ENCODE measurements around the gene OR51E2. TPM values are rescaled to one million over a fixed set of nuclear protein-coding genes. Genes with fewer than 3 reads are reported as not detected.

The OR51E2 gene
- total RNA-seq, 5 donors from 2014 or later (not counting 1 experiment from before 2014, with no cell fraction given): not detected

DNA sequence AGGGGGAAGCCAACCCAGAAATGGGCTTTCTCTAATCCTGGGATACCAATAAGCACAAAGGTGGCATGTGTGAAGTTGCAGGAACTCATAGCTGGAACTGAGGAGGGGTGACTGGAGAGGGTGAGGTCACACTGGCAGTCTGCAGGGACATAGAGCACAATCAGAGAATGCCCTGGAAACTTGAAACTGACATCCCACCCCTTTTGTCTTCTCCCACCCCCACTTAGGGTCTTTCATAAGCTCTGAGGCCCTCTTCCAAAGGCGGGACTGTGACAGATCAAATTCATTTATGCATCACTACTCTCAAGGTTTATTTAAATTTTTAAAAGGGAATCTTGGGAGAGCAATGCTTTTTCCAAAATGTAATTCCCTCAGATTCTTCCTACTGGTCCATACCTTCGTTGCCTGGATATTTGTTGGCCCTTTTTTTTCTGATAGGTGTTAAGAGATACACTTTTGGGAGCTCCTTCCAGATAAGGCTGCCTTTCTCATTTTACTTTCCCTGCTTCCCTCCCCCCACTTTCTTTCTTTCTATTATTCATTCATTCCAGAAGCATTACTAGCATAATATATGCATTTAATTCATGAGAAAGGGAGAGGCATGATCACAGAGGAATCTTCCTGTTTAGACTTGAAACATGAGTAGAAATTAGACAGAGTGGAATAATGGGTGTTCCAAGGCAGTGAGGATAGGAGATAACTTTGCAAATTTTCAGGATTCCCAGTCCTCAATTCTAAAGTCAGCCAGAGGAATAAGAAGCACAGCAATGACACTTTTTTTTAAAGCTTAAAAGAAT lies 14.8 kb downstream of the OR51E2 start:
- H3K4me1 Mint-ChIP-seq: no peaks in the 10 kb centered on the region
- ChIA-PET CTCF (no interaction called here), POLR2A (interaction anchor here in 1 of 2 donors (0.7 kb wide), 1 partner anchor 9 kb away, joined by 3 read pairs; no protein-coding TSS in a partner anchor)
- H3K9me3 Mint-ChIP-seq: no peaks in the 10 kb centered on the region
- H3K27ac Mint-ChIP-seq: no peak overlapping the region
- no peak overlapping the region for H3K4me3 Mint-ChIP-seq
- no peak for DNase-seq
- no peaks in the 10 kb centered on the region for H3K27me3 ChIP-seq (replicated peaks in 1 of 2; ENCODE audit: control insufficient read depth in 2 of 2, extremely low read depth in 1 of 2, insufficient read depth in 2 of 2, low read length in 1 of 2)
- H3K27me3 Mint-ChIP-seq: peaks cover 0 to 21% of the 10 kb centered on the region in 2 donors
- WGBS (ENCODE audit: insufficient coverage): no CpG with 5 or more reads among the region's 2 CpGs
- no peaks in the 10 kb centered on the region for H3K9me3 ChIP-seq
- H3K36me3 ChIP-seq (ENCODE audit: control insufficient read depth in 2 of 2, extremely low read depth in 1 of 2, insufficient read depth in 1 of 2, low read length in 1 of 2): no peaks in the 10 kb centered on the region
- H3K27ac ChIP-seq (ENCODE audit: low read length): no peak overlapping the region
- H3K36me3 Mint-ChIP-seq: no peaks in the 10 kb centered on the region
- H3K4me1 ChIP-seq (ENCODE audit: control insufficient read depth in 1 of 2, extremely low read depth in 1 of 2, insufficient read depth in 2 of 2, low read length in 2 of 2): no peaks in the 10 kb centered on the region
- H3K4me3 ChIP-seq (ENCODE audit: control insufficient read depth in 1 of 2, extremely low read depth in 1 of 2, low read length in 1 of 2): no peak overlapping the region
- ATAC-seq (replicated peaks in 1 of 4): no peak

DNA sequence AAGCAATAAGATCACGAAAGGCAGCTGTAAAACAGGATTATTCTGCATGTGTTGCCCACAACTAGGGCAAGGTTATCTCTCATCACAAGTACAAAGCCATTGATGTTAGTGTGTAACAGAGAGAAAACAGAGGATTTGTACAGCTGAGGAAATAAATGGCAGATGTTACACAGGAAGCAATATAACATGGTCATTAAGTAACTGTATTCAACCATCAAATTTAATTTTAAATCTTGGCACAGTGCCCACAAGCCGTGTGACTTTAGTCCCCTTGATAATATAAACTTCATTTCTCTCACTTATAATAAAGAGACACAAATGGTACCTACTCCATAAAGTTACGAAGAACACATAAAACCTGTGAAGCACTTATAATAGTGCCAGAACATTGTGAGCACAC lies 17.3 kb downstream of the OR51E2 start:
- no peaks in the 10 kb centered on the region for H3K4me1 Mint-ChIP-seq

DNA sequence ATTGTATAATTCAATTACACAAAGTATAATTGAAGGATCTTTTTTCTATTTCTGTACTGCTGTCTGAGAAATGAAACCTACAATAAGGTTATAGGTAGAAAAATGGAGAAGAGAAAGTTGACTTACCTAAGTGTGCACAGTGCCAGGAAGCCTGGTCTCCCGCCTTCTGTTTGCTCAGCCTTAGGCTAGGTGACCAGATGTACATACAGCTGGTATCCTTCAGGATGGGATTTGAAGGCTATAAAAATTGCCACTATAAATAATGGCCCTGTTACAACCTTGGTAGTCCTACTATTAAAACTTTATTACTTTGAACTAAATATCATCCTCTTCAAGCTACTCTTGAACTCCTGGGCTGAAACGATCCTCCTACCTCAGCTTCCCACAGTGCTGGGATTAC lies 19.7 kb downstream of the OR51E2 start:
- peaks cover 0 to 2% of the 10 kb centered on the region in 2 experiments for H3K27me3 ChIP-seq (replicated peaks in 1 of 2; ENCODE audit: control insufficient read depth in 2 of 2, extremely low read depth in 1 of 2, insufficient read depth in 2 of 2, low read length in 1 of 2)
- Mint-ChIP-seq H3K36me3 (no peaks in the 10 kb centered on the region), H3K4me1 (no peaks in the 10 kb centered on the region), H3K9me3 (no peaks in the 10 kb centered on the region), H3K4me3 (no peak overlapping the region), H3K27me3 (peaks cover 19 to 49% of the 10 kb centered on the region in 2 donors), H3K27ac (no peak overlapping the region)
- POLR2A ChIA-PET: no interaction called here
- no peaks in the 10 kb centered on the region for H3K9me3 ChIP-seq
- ATAC-seq (replicated peaks in 1 of 4): no peak
- WGBS (ENCODE audit: insufficient coverage): no CpG with 5 or more reads among the region's 2 CpGs
- H3K27ac ChIP-seq (ENCODE audit: low read length): no peak overlapping the region
- CTCF ChIA-PET: no interaction called here
- DNase-seq: no peak
- no peaks in the 10 kb centered on the region for H3K36me3 ChIP-seq (ENCODE audit: control insufficient read depth in 2 of 2, extremely low read depth in 1 of 2, insufficient read depth in 1 of 2, low read length in 1 of 2)
- no peaks in the 10 kb centered on the region for H3K4me1 ChIP-seq (ENCODE audit: control insufficient read depth in 1 of 2, extremely low read depth in 1 of 2, insufficient read depth in 2 of 2, low read length in 2 of 2)
- no peak overlapping the region for H3K4me3 ChIP-seq (ENCODE audit: control insufficient read depth in 1 of 2, extremely low read depth in 1 of 2, low read length in 1 of 2)

More for the DNA sequence above, 17.3 kb downstream of the OR51E2 start:
- H3K27me3 ChIP-seq (replicated peaks in 1 of 2; ENCODE audit: control insufficient read depth in 2 of 2, extremely low read depth in 1 of 2, insufficient read depth in 2 of 2, low read length in 1 of 2): no peaks in the 10 kb centered on the region
- H3K9me3 Mint-ChIP-seq: no peaks in the 10 kb centered on the region
- no CpG with 5 or more reads among the region's 3 CpGs for WGBS (ENCODE audit: insufficient coverage)
- H3K9me3 ChIP-seq: no peaks in the 10 kb centered on the region
- H3K36me3 ChIP-seq (ENCODE audit: control insufficient read depth in 2 of 2, extremely low read depth in 1 of 2, insufficient read depth in 1 of 2, low read length in 1 of 2): no peaks in the 10 kb centered on the region
- no peak overlapping the region for H3K4me3 ChIP-seq (ENCODE audit: control insufficient read depth in 1 of 2, extremely low read depth in 1 of 2, low read length in 1 of 2)
- H3K4me3 Mint-ChIP-seq: no peak overlapping the region
- POLR2A ChIA-PET: no interaction called here
- peaks cover 8 to 32% of the 10 kb centered on the region in 2 donors for H3K27me3 Mint-ChIP-seq
- no peaks in the 10 kb centered on the region for H3K4me1 ChIP-seq (ENCODE audit: control insufficient read depth in 1 of 2, extremely low read depth in 1 of 2, insufficient read depth in 2 of 2, low read length in 2 of 2)
- CTCF ChIA-PET: no interaction called here
- H3K36me3 Mint-ChIP-seq: no peaks in the 10 kb centered on the region
- H3K27ac ChIP-seq (ENCODE audit: low read length): no peak overlapping the region
- DNase-seq (no peak), ATAC-seq (replicated peaks in 1 of 4) (no peak)
- no peak overlapping the region for H3K27ac Mint-ChIP-seq

DNA sequence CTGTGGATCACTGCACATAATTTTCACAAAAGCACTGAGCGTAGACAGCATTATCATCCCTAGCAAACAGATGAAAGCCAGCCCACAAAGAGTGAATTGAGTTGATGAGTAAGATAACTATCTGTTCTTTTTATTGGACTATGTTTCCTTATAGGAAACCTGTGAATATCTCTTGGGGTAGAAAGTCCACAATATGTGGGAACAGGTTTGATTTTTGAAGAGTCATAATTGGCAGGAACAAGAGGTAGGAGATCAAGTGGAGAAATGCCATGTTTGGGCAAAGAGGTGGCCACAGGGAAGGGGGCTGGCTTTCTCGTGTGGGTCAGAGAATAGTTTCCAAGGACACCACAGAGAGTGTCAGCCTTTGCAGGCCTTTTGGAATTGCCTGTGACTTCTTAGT lies 23.9 kb downstream of the OR51E2 start:
- no peak for ATAC-seq (replicated peaks in 1 of 4)
- Mint-ChIP-seq H3K27me3 (peaks cover 30 to 36% of the 10 kb centered on the region in 2 donors), H3K9me3 (no peaks in the 10 kb centered on the region), H3K4me1 (no peaks in the 10 kb centered on the region), H3K4me3 (no peak overlapping the region), H3K27ac (no peak overlapping the region), H3K36me3 (no peaks in the 10 kb centered on the region)
- ChIA-PET POLR2A (no interaction called here), CTCF (no interaction called here)
- DNase-seq: no peak
- WGBS (ENCODE audit: insufficient coverage): 90% methylated on average over 1 of the region's 2 CpGs
- H3K27me3 ChIP-seq (replicated peaks in 1 of 2; ENCODE audit: control insufficient read depth in 2 of 2, extremely low read depth in 1 of 2, insufficient read depth in 2 of 2, low read length in 1 of 2): peaks cover 0 to 2% of the 10 kb centered on the region in 2 experiments
- H3K36me3 ChIP-seq (ENCODE audit: control insufficient read depth in 2 of 2, extremely low read depth in 1 of 2, insufficient read depth in 1 of 2, low read length in 1 of 2): no peaks in the 10 kb centered on the region
- no peak overlapping the region for H3K27ac ChIP-seq (ENCODE audit: low read length)
- H3K4me3 ChIP-seq (ENCODE audit: control insufficient read depth in 1 of 2, extremely low read depth in 1 of 2, low read length in 1 of 2): no peak overlapping the region
- H3K4me1 ChIP-seq (ENCODE audit: control insufficient read depth in 1 of 2, extremely low read depth in 1 of 2, insufficient read depth in 2 of 2, low read length in 2 of 2): no peaks in the 10 kb centered on the region
- no peaks in the 10 kb centered on the region for H3K9me3 ChIP-seq

DNA sequence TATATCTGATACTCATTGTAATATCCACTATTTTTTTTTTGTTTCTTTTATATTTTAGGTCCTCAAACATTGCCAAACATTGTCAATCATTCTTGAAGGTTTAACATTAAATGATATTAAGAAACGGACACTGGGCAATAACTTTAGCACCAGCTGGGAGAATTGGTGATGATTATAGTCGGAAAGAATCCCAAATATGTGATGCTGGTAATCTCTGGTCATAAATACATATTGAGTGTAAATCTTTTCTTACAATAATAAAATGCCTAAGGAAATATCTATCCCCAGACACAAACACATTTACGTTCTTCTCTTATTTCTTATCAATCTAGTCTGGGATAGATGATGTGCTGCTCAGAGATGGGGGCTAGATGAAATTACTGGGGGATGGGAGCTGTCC lies 25.2 kb downstream of the OR51E2 start:
- DNase-seq (no peak), ATAC-seq (replicated peaks in 1 of 4) (no peak)
- Mint-ChIP-seq H3K27ac (no peak overlapping the region), H3K9me3 (no peaks in the 10 kb centered on the region), H3K4me3 (no peak overlapping the region), H3K4me1 (no peaks in the 10 kb centered on the region), H3K27me3 (peaks cover 30 to 36% of the 10 kb centered on the region in 2 donors), H3K36me3 (no peaks in the 10 kb centered on the region)
- no peak overlapping the region for H3K4me3 ChIP-seq (ENCODE audit: control insufficient read depth in 1 of 2, extremely low read depth in 1 of 2, low read length in 1 of 2)
- WGBS (ENCODE audit: insufficient coverage): no CpG with 5 or more reads among the region's 3 CpGs
- H3K36me3 ChIP-seq (ENCODE audit: control insufficient read depth in 2 of 2, extremely low read depth in 1 of 2, insufficient read depth in 1 of 2, low read length in 1 of 2): no peaks in the 10 kb centered on the region
- H3K27me3 ChIP-seq (replicated peaks in 1 of 2; ENCODE audit: control insufficient read depth in 2 of 2, extremely low read depth in 1 of 2, insufficient read depth in 2 of 2, low read length in 1 of 2): peaks cover 0 to 2% of the 10 kb centered on the region in 2 experiments
- no peak overlapping the region for H3K27ac ChIP-seq (ENCODE audit: low read length)
- no peaks in the 10 kb centered on the region for H3K4me1 ChIP-seq (ENCODE audit: control insufficient read depth in 1 of 2, extremely low read depth in 1 of 2, insufficient read depth in 2 of 2, low read length in 2 of 2)
- H3K9me3 ChIP-seq: no peaks in the 10 kb centered on the region
- POLR2A ChIA-PET: no interaction called here
- CTCF ChIA-PET: no interaction called here

DNA sequence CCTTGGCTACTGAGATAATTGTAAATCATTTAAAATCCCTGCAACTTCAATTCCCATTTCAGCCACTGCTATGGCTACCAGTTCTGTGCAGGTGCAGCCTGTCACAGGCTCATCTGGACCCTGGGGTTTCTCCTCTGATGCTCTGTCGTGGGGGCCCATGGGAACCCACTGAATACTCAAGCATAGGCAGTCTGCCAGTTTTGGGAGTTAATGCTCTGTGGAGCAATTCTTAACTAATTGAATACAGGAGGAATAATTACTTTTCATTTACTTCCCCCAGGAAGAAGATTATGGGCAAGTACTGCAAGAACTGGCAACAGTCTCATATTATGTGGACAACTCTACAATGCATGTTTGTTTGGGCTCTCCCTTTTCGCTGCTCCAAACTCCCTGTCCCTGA lies 25.9 kb downstream of the OR51E2 start:
- Histone ChIP-seq H3K36me3 (ENCODE audit: control insufficient read depth in 2 of 2, extremely low read depth in 1 of 2, insufficient read depth in 1 of 2, low read length in 1 of 2) (no peaks in the 10 kb centered on the region), H3K27me3 (replicated peaks in 1 of 2; ENCODE audit: control insufficient read depth in 2 of 2, extremely low read depth in 1 of 2, insufficient read depth in 2 of 2, low read length in 1 of 2) (peaks cover 0 to 2% of the 10 kb centered on the region in 2 experiments), H3K9me3 (no peaks in the 10 kb centered on the region), H3K4me1 (ENCODE audit: control insufficient read depth in 1 of 2, extremely low read depth in 1 of 2, insufficient read depth in 2 of 2, low read length in 2 of 2) (no peaks in the 10 kb centered on the region), H3K27ac (ENCODE audit: low read length) (no peak overlapping the region), H3K4me3 (ENCODE audit: control insufficient read depth in 1 of 2, extremely low read depth in 1 of 2, low read length in 1 of 2) (no peak overlapping the region)
- H3K9me3 Mint-ChIP-seq: no peaks in the 10 kb centered on the region
- no peak overlapping the region for H3K27ac Mint-ChIP-seq
- peaks cover 29 to 35% of the 10 kb centered on the region in 2 donors for H3K27me3 Mint-ChIP-seq
- CTCF ChIA-PET: no interaction called here
- no peaks in the 10 kb centered on the region for H3K4me1 Mint-ChIP-seq
- POLR2A ChIA-PET: no interaction called here
- ATAC-seq (replicated peaks in 1 of 4): no peak
- DNase-seq: no peak
- 33% methylated on average over 1 of the region's 2 CpGs for WGBS (ENCODE audit: insufficient coverage)
- no peaks in the 10 kb centered on the region for H3K36me3 Mint-ChIP-seq
- H3K4me3 Mint-ChIP-seq: no peak overlapping the region
